Measurements from ENCODE around the gene MARK3. TPM values are rescaled to one million over a fixed set of nuclear protein-coding genes. Genes with fewer than 3 reads are reported as not detected.

MARK3 gene
- total and polyA plus RNA-seq, 10 of the 15 experiments (the other 5 are each of a cell fraction or from before 2014, with no cell fraction given), result 10.7 to 75.1 (median 41.4) TPM

DNA sequence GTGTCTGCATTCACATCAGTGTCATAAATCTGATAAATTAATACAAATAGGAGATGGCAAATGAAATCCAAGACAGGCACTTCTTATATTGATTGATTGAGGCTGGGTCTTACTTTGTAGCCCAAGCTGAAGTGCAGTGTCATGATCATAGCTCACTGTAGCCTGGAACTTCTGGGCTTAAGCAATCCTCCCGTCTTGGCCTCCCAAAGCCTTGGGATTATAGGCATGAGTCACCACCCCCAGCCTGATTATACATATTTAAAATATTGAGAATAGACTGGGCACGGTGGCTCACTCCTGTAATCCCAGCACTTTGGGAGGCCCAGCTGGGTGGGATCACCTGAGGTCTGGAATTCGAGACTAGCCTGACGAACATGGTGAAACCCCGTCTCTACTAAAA lies 51.3 kb downstream of the MARK3 start:
- no peak for ATAC-seq
- Histone ChIP-seq H4K20me1 (ENCODE audit: control insufficient read depth, insufficient read depth) (peaks cover 4% of the 10 kb centered on the region; the same call in 1 of the 2 replicates), H3K9ac (ENCODE audit: control insufficient read depth, insufficient read depth, low read length) (no peak overlapping the region), H3K79me2 (ENCODE audit: control insufficient read depth, insufficient read depth, low read length) (peaks cover 7% of the 10 kb centered on the region), H3K27me3 (replicated peaks in 1 of 2; ENCODE audit: control insufficient read depth in 2 of 2, insufficient read depth in 2 of 2, low read length in 1 of 2) (no peaks in the 10 kb centered on the region), H3K9me3 (replicated peaks; ENCODE audit: control insufficient read depth, insufficient read depth, low read length) (no peaks in the 10 kb centered on the region), H3K36me3 (ENCODE audit: control insufficient read depth in 2 of 2, insufficient read depth in 2 of 2, low read length in 1 of 2) (peaks cover 2 to 13% of the 10 kb centered on the region in 2 experiments), H3K4me3 (no peak overlapping the region), H2AFZ (ENCODE audit: control insufficient read depth, low read depth, low read length) (no peak overlapping the region), H3K4me1 (ENCODE audit: control insufficient read depth, insufficient read depth, low read length) (no peaks in the 10 kb centered on the region), H3K4me2 (ENCODE audit: control insufficient read depth, insufficient read depth) (no peak overlapping the region), H3K27ac (ENCODE audit: control insufficient read depth, insufficient read depth) (no peak overlapping the region)
- no peak for FAIRE-seq
- SMC1A ChIA-PET (ENCODE audit: uncharacterized antibody, unreplicated experiment), result no interaction called here
- no peak for DNase-seq (ENCODE audit: low read depth, low spot score)
- in situ Hi-C loops (cut with MboI), result no loop called here
- WGBS (ENCODE audit: insufficient coverage, insufficient replicate concordance, low lambda C conversion rate, missing lambda C conversion rate), result 100% methylated on average over 5 of the region's 5 CpGs
- BruUV-seq (replicated peaks), result no TSS peak
- CTCF ChIA-PET, result no interaction called here
- RAD21 ChIA-PET (ENCODE audit: unreplicated experiment), result no interaction called here
- TF ChIP-seq MYC (IDR thresholded peaks at IDR 0.05; ENCODE audit: insufficient read depth, insufficient read length, insufficient replicate concordance, low read length, severe bottlenecking) (no peak), DPF2 (IDR thresholded peaks at IDR 0.05) (no peak), SP1 (IDR thresholded peaks at IDR 0.05; ENCODE audit: low read depth, low read length) (no peak), EP300 (IDR thresholded peaks at IDR 0.05; ENCODE audit: borderline replicate concordance in 1 of 2, control insufficient read depth in 1 of 2, low read depth in 2 of 2, low read length in 2 of 2) (no peak), MTA2 (IDR thresholded peaks at IDR 0.05; ENCODE audit: low read depth) (no peak), NFIC (IDR thresholded peaks at IDR 0.05; ENCODE audit: low read depth, low read length) (no peak), ZNF207 (IDR thresholded peaks at IDR 0.05; ENCODE audit: borderline replicate concordance) (no peak), NR2C1 (IDR thresholded peaks at IDR 0.05) (no peak), TCF7 (IDR thresholded peaks at IDR 0.05; ENCODE audit: borderline replicate concordance) (no peak)
- TF ChIP-seq, protein P1, sequence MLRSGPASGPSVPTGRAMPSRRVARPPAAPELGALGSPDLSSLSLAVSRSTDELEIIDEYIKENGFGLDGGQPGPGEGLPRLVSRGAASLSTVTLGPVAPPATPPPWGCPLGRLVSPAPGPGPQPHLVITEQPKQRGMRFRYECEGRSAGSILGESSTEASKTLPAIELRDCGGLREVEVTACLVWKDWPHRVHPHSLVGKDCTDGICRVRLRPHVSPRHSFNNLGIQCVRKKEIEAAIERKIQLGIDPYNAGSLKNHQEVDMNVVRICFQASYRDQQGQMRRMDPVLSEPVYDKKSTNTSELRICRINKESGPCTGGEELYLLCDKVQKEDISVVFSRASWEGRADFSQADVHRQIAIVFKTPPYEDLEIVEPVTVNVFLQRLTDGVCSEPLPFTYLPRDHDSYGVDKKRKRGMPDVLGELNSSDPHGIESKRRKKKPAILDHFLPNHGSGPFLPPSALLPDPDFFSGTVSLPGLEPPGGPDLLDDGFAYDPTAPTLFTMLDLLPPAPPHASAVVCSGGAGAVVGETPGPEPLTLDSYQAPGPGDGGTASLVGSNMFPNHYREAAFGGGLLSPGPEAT (IDR thresholded peaks at IDR 0.05; ENCODE audit: low read depth), result no peak
- intact Hi-C loops (cut with micrococcal nuclease; ENCODE audit: unreplicated experiment), result no loop called here
- POLR2A ChIA-PET, result no interaction called here

Data from GM12878 (cell line).